GM19099 (cell line): ENCODE results near the gene ANXA3.

Experiments
- POLR2A ChIP-seq: IDR thresholded peaks from 3 replicates; pipeline ENCODE4 v1.6.1; 2011; ENCODE audit warnings: low read depth; ENCODE audit not compliant: insufficient read length; ENCODE audit errors: extremely low read depth

The ANXA3 gene

GRCh38 chr4:78560296-78560963 is 8.9 kb downstream of the ANXA3 start:
- no peak for TF ChIP-seq POLR2A

- TF ChIP-seq POLR2A, result no peak
Measured at GRCh38 chr4:78561677-78562076, 10.1 kb downstream of the ANXA3 start.

GRCh38 chr4:78562687-78563086 is 11.1 kb downstream of the ANXA3 start:
- no peak for TF ChIP-seq POLR2A

GRCh38 chr4:78565971-78566372 is 14.4 kb downstream of the ANXA3 start:
- TF ChIP-seq POLR2A, result no peak

GRCh38 chr4:78566834-78567499 is 15.4 kb downstream of the ANXA3 start:
- no peak for TF ChIP-seq POLR2A

- no peak for TF ChIP-seq POLR2A
Measured at GRCh38 chr4:78567500-78568060, 16.0 kb downstream of the ANXA3 start.

GRCh38 chr4:78568640-78569305 is 17.2 kb downstream of the ANXA3 start:
- no peak for TF ChIP-seq POLR2A

GRCh38 chr4:78569306-78569821 is 17.8 kb downstream of the ANXA3 start:
- no peak for TF ChIP-seq POLR2A

- no peak for TF ChIP-seq POLR2A
Measured at GRCh38 chr4:78570117-78570516, 18.5 kb downstream of the ANXA3 start.

- no peak for TF ChIP-seq POLR2A
Measured at GRCh38 chr4:78571804-78572203, 20.2 kb downstream of the ANXA3 start.

- TF ChIP-seq POLR2A, result no peak
Measured at GRCh38 chr4:78578674-78579425, 27.3 kb downstream of the ANXA3 start.

- TF ChIP-seq POLR2A, result no peak
Measured at GRCh38 chr4:78581618-78582017, 30.0 kb downstream of the ANXA3 start.

GRCh38 chr4:78584863-78585547 is 33.4 kb downstream of the ANXA3 start:
- no peak for TF ChIP-seq POLR2A

- TF ChIP-seq POLR2A, result no peak
Measured at GRCh38 chr4:78585633-78586032, 34.1 kb downstream of the ANXA3 start.
